Measurements from ENCODE around the gene TMEM187. TPM values are rescaled to one million over a fixed set of nuclear protein-coding genes. Genes with fewer than 3 reads are reported as not detected.

The TMEM187 gene
- total and polyA plus RNA-seq, 2 donors (not counting 3 experiments of a cell fraction or from before 2014, with no cell fraction given): 2.6 to 15.7 TPM

DNA sequence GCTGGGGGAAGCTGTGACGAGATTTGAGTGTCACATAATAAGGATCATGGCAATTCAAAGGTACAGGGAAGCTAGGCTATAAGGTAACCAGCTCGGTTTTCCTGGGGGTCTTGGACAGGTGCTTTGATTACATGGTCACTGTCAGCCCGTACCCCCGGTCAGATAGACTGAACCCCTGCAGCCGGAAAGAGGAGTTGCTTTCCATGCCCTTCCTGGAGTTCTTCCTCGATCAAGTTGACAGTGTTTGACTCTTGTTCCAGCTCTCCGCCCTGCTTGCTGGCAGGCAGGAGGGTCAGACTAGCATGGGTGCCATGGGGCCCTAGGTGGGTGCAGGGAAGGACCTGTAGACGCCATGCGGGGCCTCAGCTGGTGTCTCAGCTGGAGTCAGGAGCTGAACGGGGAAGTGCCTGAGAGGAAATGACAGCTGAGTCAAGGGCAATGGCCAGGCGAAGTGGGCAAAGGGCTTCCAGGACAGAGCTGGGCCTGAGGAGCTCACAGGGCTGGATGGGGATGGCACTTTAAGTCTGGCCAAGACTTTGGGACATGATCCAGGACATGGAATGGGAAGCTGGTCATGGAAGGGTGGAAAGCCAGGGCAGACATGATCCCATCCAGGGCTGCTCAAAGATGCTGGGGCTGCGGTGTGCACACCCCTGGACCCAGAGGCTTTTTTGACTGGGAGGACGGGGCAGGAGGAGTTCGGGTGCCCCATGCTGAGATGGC is 1.6 kb downstream of the TMEM187 start:
- no peaks in the 10 kb centered on the region for H3K36me3 ChIP-seq (ENCODE audit: control insufficient read depth in 2 of 2, extremely low read depth in 1 of 2, insufficient read depth in 2 of 2, low read length in 2 of 2)
- TF ChIP-seq, protein P1, sequence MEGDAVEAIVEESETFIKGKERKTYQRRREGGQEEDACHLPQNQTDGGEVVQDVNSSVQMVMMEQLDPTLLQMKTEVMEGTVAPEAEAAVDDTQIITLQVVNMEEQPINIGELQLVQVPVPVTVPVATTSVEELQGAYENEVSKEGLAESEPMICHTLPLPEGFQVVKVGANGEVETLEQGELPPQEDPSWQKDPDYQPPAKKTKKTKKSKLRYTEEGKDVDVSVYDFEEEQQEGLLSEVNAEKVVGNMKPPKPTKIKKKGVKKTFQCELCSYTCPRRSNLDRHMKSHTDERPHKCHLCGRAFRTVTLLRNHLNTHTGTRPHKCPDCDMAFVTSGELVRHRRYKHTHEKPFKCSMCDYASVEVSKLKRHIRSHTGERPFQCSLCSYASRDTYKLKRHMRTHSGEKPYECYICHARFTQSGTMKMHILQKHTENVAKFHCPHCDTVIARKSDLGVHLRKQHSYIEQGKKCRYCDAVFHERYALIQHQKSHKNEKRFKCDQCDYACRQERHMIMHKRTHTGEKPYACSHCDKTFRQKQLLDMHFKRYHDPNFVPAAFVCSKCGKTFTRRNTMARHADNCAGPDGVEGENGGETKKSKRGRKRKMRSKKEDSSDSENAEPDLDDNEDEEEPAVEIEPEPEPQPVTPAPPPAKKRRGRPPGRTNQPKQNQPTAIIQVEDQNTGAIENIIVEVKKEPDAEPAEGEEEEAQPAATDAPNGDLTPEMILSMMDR (IDR thresholded peaks at IDR 0.05; ENCODE audit: extremely low read depth in 1 of 2, insufficient read depth in 1 of 2, low read depth in 1 of 2, low read length in 2 of 2): no peak
- TF ChIP-seq, protein P2, sequence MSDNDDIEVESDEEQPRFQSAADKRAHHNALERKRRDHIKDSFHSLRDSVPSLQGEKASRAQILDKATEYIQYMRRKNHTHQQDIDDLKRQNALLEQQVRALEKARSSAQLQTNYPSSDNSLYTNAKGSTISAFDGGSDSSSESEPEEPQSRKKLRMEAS (IDR thresholded peaks at IDR 0.05; ENCODE audit: insufficient read depth, insufficient read length): no peak
- TF ChIP-seq POLR2AphosphoS5 (IDR thresholded peaks at IDR 0.05; ENCODE audit: insufficient read depth, low read depth, low read length): no peak
- no peak for TF ChIP-seq FOS (IDR thresholded peaks at IDR 0.05; ENCODE audit: borderline replicate concordance, insufficient read depth, low read length)
- no peak for TF ChIP-seq JUN (IDR thresholded peaks at IDR 0.05; ENCODE audit: borderline replicate concordance, insufficient read depth, insufficient read length, low read depth)
- no peak for TF ChIP-seq MYC (IDR thresholded peaks at IDR 0.05; ENCODE audit: low read depth, low read length)
- TF ChIP-seq EZH2 (IDR thresholded peaks at IDR 0.05; ENCODE audit: borderline replicate concordance, low read depth, low read length, severe bottlenecking): no peak
- TF ChIP-seq POLR2A (IDR thresholded peaks at IDR 0.05; ENCODE audit: low read depth, low read length): no peak
- no peaks in the 10 kb centered on the region for H4K20me1 ChIP-seq (replicated peaks; ENCODE audit: control insufficient read depth, extremely low read depth, insufficient read depth, low read length)
- no peaks in the 10 kb centered on the region for H3K9me1 ChIP-seq (replicated peaks; ENCODE audit: control insufficient read depth, extremely low read depth, insufficient read depth, low read length)
- H3K27me3 ChIP-seq (ENCODE audit: control insufficient read depth in 2 of 2, insufficient read depth in 2 of 2, low read length in 2 of 2): no peaks in the 10 kb centered on the region
- H3K79me2 ChIP-seq (ENCODE audit: control insufficient read depth, insufficient read depth, low read length): peaks cover 21% of the 10 kb centered on the region
- intact Hi-C loops (cut with micrococcal nuclease): no loop called here
- ChIA-PET POLR2A (no interaction called here), CTCF (interaction anchor here (1.1 to 1.3 kb wide), 2 partner anchors 39 to 47 kb away, joined by 3 to 8 read pairs; no protein-coding TSS in a partner anchor)
- no TSS peak for BruUV-seq (replicated peaks)
- peak overlapping the region; percentile 73 for H3K4me2 ChIP-seq (ENCODE audit: insufficient read depth, low read length)
- H3K4me1 ChIP-seq (ENCODE audit: control insufficient read depth, extremely low read depth, insufficient read depth, low read length): peaks cover 21% of the 10 kb centered on the region
- DNase-seq (ENCODE audit: low read depth, low spot score): peak; percentile 13
- H3K9me3 ChIP-seq (replicated peaks; ENCODE audit: control insufficient read depth, insufficient read depth, low read length): no peaks in the 10 kb centered on the region
- peak; percentile 75 for FAIRE-seq
- peak overlapping the region; percentile 98 for H3K27ac ChIP-seq (ENCODE audit: insufficient read depth, low read depth, low read length)
- H2AFZ ChIP-seq (ENCODE audit: low read depth, low read length): no peak overlapping the region
- H3K4me3 ChIP-seq (replicated peaks in 1 of 3; ENCODE audit: insufficient read depth in 1 of 3, low read depth in 1 of 3, low read length in 3 of 3): no peak overlapping the region
- H3K9ac ChIP-seq (replicated peaks; ENCODE audit: extremely low read depth, insufficient read depth, low read length): peak overlapping the region; percentile 97
- dilution Hi-C loops (cut with MboI; ENCODE audit: extremely low pct_ligation_motif_present, low sequenced_read_pairs): no loop called here

Measured in endothelial cell of umbilical vein (primary cell).